Aorta (tissue), 5 donors: ENCODE data around the gene FAM81A. TPM values are rescaled to one million over a fixed set of nuclear protein-coding genes. Genes with fewer than 3 reads are reported as not detected.

Experiments
- ATAC-seq: fragments of 200-7000 bp; cut with Tn5 transposase; one replicate; pipeline ENCODE4 v1.9.1; 2022; ENCODE audit warnings: moderate library complexity; ENCODE audit not compliant: low FRiP score
- DNase-seq, 2 donors: peaks; one replicate each; pipeline ENCODE4 v3.0.0-alpha.2; 2020
- H3K27ac ChIP-seq, 2 donors: one replicate each; pipeline ENCODE4 v1.5.1; 2013; ENCODE audit warnings: low read length in 2 of 2, mild to moderate bottlenecking in 2 of 2, moderate library complexity in 2 of 2, control low read depth in 1 of 2, inconsistent platforms in 1 of 2, low read depth in 1 of 2
- H3K27me3 ChIP-seq, 2 donors: one replicate each; pipeline ENCODE4 v1.6.1; 2013; ENCODE audit warnings: control low read depth in 1 of 2, low read length in 1 of 2, mild to moderate bottlenecking in 1 of 2, moderate library complexity in 1 of 2; ENCODE audit not compliant: insufficient read depth in 2 of 2, control insufficient read depth in 1 of 2
- H3K36me3 ChIP-seq, 2 donors: one replicate each; pipeline ENCODE4 v1.6.1; 2013; ENCODE audit warnings: control low read depth in 1 of 2, low read length in 1 of 2, mild to moderate bottlenecking in 1 of 2; ENCODE audit not compliant: insufficient read depth in 2 of 2, control insufficient read depth in 1 of 2
- H3K4me1 ChIP-seq, 2 donors: one replicate each; pipeline ENCODE4 v1.6.1; 2013; ENCODE audit warnings: low read length in 2 of 2, control low read depth in 1 of 2, mild to moderate bottlenecking in 1 of 2, moderate library complexity in 1 of 2; ENCODE audit not compliant: insufficient read depth in 2 of 2, control insufficient read depth in 1 of 2
- H3K4me3 ChIP-seq, 2 donors: one replicate each; pipeline ENCODE4 v1.5.1; 2013; ENCODE audit warnings: low read length in 2 of 2, control low read depth in 1 of 2, mild to moderate bottlenecking in 1 of 2
- H3K9me3 ChIP-seq: one replicate; pipeline ENCODE4 v1.6.1; 2013; ENCODE audit warnings: mild to moderate bottlenecking, low read length; ENCODE audit not compliant: control insufficient read depth
- WGBS, 2 donors: extraction: QIAGEN DNeasy Blood & Tissue Kit; methylation state at CpG; one replicate each; pipeline ENCODE4 v1.1.7; 2013; 5-methylcytosine and 5-hydroxymethylcytosine counted together
- intact Hi-C, 2 donors: fragments of 100-400 bp; cut with DNase I; formaldehyde crosslinking; loops; one replicate each; pipeline versions ENCODE4 v1.14.2 to v1.15.0; 2022
- polyA plus RNA-seq, 2 donors: library from polyadenylated mRNA; stranded (reverse); fragments of 200-250 nt; gene quantifications; one replicate each; pipeline ENCODE4 v1.2.3, GENCODE V29; 2013
- total RNA-seq, 2 donors: library from RNA; stranded (reverse); fragmentation: NEBNext Ultra II Directional; extraction: Animal tissue kit (Norgen Biotek cat#: 25700); gene quantifications; one replicate each; pipeline ENCODE4 v1.2.1, GENCODE V29; 2021
- donor health status: healthy with polysubstance abuse.
- donor health status: Bipolar disorder and iron deficiency.
- donor health status: DM: no; HTN: no; CAD: no.
- donor health status: DM: no; HTN: no; CAD: no.
- donor health status: DM: yes; HTN: yes; CAD: no.

Gene FAM81A
- total and polyA plus RNA-seq, 4 donors = 0.88 to 1.2 (median 0.95) TPM

- DNase-seq (no peak), ATAC-seq (no peak)
- Histone ChIP-seq H3K4me1 (no peaks in the 10 kb centered on the region), H3K4me3 (no peak overlapping the region), H3K36me3 (no peaks in the 10 kb centered on the region), H3K27ac (no peak overlapping the region), H3K9me3 (peaks cover 7% of the 10 kb centered on the region), H3K27me3 (no peaks in the 10 kb centered on the region)
- intact Hi-C loops = no loop called here
- 88 to 91% methylated on average over 4 of the region's 4 CpGs for WGBS, 2 donors
These were observed 123.6 kb downstream of the FAM81A start for GRCh38 chr15:59561547-59561946.

- Histone ChIP-seq H3K27me3 (no peaks in the 10 kb centered on the region), H3K36me3 (no peaks in the 10 kb centered on the region), H3K4me1 (no peaks in the 10 kb centered on the region), H3K27ac (no peak overlapping the region), H3K9me3 (peaks cover 7% of the 10 kb centered on the region), H3K4me3 (no peak overlapping the region)
- 87 to 89% methylated on average over 2 of the region's 2 CpGs for WGBS, 2 donors
- ATAC-seq = no peak
- DNase-seq = no peak
- intact Hi-C loops = no loop called here
These were observed 124.6 kb downstream of the FAM81A start for GRCh38 chr15:59562448-59563186.

GRCh38 chr15:59565299-59565698, 127.3 kb downstream of the FAM81A start:
- 95% methylated on average over 4 of the region's 4 CpGs for WGBS, 2 donors
- no peaks in the 10 kb centered on the region for H3K4me1 ChIP-seq
- H3K4me3 ChIP-seq = no peak overlapping the region
- no peaks in the 10 kb centered on the region for H3K27me3 ChIP-seq
- no peak overlapping the region for H3K27ac ChIP-seq
- ATAC-seq (no peak), DNase-seq (no peak)
- peaks cover 8% of the 10 kb centered on the region for H3K9me3 ChIP-seq
- intact Hi-C loops = no loop called here
- no peaks in the 10 kb centered on the region for H3K36me3 ChIP-seq

- 63 to 70% methylated on average over 1 of the region's 1 CpG for WGBS, 2 donors
- no peak overlapping the region for H3K27ac ChIP-seq
- no peak overlapping the region for H3K4me3 ChIP-seq
- no peak for DNase-seq
- H3K36me3 ChIP-seq = no peaks in the 10 kb centered on the region
- H3K27me3 ChIP-seq = no peaks in the 10 kb centered on the region
- ATAC-seq = no peak
- H3K9me3 ChIP-seq = peaks cover 9% of the 10 kb centered on the region
- intact Hi-C loops = no loop called here
- no peaks in the 10 kb centered on the region for H3K4me1 ChIP-seq
These were observed 129.3 kb downstream of the FAM81A start for GRCh38 chr15:59567324-59567723.

- no peaks in the 10 kb centered on the region for H3K4me1 ChIP-seq
- peaks cover 8% of the 10 kb centered on the region for H3K9me3 ChIP-seq
- ATAC-seq (no peak), DNase-seq (no peak)
- H3K27me3 ChIP-seq = no peaks in the 10 kb centered on the region
- no peaks in the 10 kb centered on the region for H3K36me3 ChIP-seq
- H3K27ac ChIP-seq = no peak overlapping the region
- WGBS, 2 donors = 86 to 95% methylated on average over 8 of the region's 8 CpGs
- intact Hi-C loops = no loop called here
- H3K4me3 ChIP-seq = no peak overlapping the region
These were observed 131.5 kb downstream of the FAM81A start for GRCh38 chr15:59569477-59569876.

GRCh38 chr15:59570315-59570714, 132.3 kb downstream of the FAM81A start:
- Histone ChIP-seq H3K27ac (no peak overlapping the region), H3K4me1 (no peaks in the 10 kb centered on the region), H3K4me3 (no peak overlapping the region), H3K9me3 (peaks cover 3% of the 10 kb centered on the region), H3K27me3 (no peaks in the 10 kb centered on the region), H3K36me3 (no peaks in the 10 kb centered on the region)
- DNase-seq (no peak), ATAC-seq (no peak)
- whole genome bisulfite sequencing, 2 donors = 62 to 66% methylated on average over 3 of the region's 3 CpGs
- intact Hi-C loops = no loop called here

DNA sequence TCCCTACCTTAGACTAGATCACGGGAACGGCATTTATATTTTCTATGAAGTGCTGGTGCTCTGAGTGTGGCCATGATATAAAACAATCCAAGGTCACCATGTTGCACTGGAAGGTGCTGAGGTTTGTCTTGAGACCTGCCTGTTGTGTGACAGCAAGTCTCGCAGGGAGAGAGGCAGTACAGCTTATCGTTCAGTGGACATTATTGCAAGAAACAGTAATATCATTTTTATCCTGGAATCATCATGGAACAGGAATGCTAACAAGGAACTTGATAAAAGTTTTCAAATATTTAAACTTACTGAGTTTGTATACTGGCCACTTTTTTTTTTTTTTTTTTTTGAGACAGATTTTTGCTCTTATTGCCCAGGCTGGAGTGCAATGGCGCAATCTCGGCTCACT, 133.6 kb downstream of the FAM81A start:
- no peak for ATAC-seq
- intact Hi-C loops = no loop called here
- H3K36me3 ChIP-seq = no peaks in the 10 kb centered on the region
- no peak overlapping the region for H3K27ac ChIP-seq
- H3K4me1 ChIP-seq = no peaks in the 10 kb centered on the region
- 89% methylated on average over 6 of the region's 6 CpGs for WGBS, 2 donors
- DNase-seq = no peak
- H3K27me3 ChIP-seq = no peaks in the 10 kb centered on the region
- H3K9me3 ChIP-seq = peaks cover 2% of the 10 kb centered on the region
- no peak overlapping the region for H3K4me3 ChIP-seq

Other genes starting within 250 kb of the FAM81A start
- not detected for gene LDHAL6B, start 231.3 kb upstream of the FAM81A start, total RNA-seq
- gene LDHAL6B, start 231.3 kb upstream of the FAM81A start, polyA plus RNA-seq = not detected
- 100 to 1,000 TPM; 163 to 225 TPM for gene MYO1E, start 65.3 kb upstream of the FAM81A start, total RNA-seq
- gene MYO1E, start 65.3 kb upstream of the FAM81A start, polyA plus RNA-seq = 10 to 100 TPM; 44.6 to 47.3 TPM
- not detected for gene GCNT3, start 173.6 kb downstream of the FAM81A start, total RNA-seq
- 10 to 100 TPM in 1 of 2 donors, under 1 TPM in 1; 0.51 to 10.5 TPM for gene GCNT3, start 173.6 kb downstream of the FAM81A start, polyA plus RNA-seq
- 10 to 100 TPM; 63.5 to 79.3 TPM for gene GTF2A2, start 219.3 kb downstream of the FAM81A start, total RNA-seq
- 10 to 100 TPM; 59.1 to 71.3 TPM for gene GTF2A2, start 219.3 kb downstream of the FAM81A start, polyA plus RNA-seq